GM18861 (cell line): ENCODE measurements around the gene CCZ1.
"Not testable (repeated sequence)": the region's sequence is repeated elsewhere in the genome, so short reads cannot be mapped to it uniquely, and the experiment has no call there.

Source experiments
- ATAC-seq: cut with Tn5 transposase; IDR thresholded peaks from one replicate; pipeline ENCODE4 v1.9.1; 2021; ENCODE audit not compliant: unreplicated experiment

CCZ1 gene

DNA sequence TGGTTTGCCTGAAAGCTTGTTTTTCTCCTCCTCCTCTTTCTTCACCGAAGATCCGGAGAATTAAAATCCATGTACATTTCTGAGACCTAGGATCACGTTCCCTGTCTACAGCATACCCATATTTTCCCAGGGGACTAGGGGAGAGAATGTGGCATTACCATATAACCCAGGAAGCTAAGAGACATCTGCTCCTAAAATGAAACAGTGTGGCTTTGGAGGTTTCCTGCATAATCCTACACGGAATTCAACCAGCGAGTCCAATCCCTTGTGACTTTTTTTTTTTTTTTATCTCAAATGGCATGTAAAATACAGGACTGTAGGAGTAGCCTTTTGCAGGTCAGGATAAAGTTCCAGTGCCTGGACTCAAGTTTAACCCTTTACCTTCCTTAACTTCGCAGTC lies 10.3 kb downstream of the CCZ1 start:
- not testable (repeated sequence) for ATAC-seq

DNA sequence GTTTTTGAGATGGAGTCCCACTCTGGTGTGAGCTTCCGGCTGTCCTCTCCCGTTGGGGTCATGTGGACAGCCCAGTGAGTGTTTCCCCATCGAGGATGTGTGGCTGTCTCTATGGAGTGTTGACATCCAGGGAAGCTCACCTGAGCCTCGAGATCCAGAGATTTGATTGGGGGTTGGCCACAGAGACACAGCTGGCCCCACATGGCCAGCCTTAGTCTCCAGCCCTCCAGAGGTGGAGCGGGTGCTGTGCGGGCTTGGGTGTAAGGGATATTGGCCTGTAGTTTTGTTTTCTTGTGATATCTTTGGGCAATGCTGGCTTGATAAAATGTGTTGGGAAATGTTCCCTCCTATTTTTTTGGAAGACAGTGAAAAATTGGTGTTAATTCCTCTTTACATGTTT lies 18.0 kb downstream of the CCZ1 start:
- ATAC-seq = not testable (repeated sequence)

DNA sequence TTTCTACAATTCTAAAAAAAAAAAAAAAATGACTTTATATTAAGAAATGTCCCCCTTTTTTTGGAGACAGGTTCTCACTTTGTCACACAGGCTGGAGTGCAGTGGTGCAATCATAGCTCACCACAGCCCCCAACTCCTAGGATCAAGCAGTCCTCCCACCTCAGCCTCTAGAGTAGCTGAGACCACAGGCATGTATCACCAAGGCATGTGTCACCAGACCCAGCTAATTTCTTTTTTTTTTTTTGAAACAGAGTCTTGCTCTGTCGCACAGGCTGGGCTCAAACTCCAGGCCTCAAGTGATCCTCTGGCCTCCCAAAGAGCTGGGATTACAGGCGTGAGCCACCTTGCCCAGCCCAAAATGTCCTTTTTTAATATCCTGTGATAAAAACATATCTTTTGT lies 25.6 kb downstream of the CCZ1 start:
- not testable (repeated sequence) for ATAC-seq

DNA sequence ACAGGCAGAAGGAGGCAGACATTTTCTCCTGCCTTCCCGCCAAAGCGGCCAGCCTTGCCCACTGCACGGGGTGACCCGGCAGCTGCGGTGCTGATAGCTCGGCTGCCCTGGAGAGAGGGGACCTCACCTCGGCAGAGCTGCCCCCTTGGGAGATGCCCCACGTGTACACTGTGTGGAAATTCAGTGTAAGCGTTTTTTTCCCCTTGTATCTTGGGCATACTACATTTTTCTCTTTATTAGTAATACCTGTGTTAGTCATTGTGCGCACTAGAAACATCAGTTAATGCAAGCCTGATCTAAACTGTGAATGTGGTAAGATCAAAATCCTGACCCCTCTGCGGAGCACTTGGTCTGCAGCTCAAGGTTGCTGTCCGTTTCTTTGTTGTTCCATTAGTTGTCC lies 26.1 kb downstream of the CCZ1 start:
- ATAC-seq = not testable (repeated sequence)

DNA sequence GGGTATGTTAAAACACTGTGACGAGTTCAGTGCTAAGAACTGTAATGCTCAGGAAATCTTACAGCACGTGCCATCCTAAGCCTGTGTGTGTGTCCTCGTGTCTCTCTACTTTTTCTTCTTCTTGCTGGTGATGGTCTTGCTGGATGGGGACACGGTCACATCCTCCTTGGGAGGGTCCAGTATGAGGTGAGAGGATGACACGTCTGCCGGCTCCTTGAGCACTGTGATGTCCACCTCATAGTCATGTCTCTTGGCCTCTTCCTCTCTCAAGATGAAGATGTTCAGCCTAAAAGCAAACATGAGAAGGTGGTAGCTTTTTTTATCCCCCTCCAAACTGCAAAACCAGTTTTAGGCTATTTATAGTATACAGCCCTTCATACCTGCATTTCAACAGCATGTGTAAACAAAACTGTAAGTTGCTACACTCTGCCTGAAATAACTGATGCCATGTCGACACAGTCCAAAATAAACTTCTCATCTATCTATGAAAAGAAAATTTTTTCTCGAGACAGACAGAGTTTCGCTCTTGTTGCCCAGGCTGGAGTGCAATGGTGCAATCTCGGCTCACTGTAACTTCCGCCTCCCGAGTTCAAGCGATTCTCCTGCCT lies 27.8 kb downstream of the CCZ1 start:
- not testable (repeated sequence) for ATAC-seq

DNA sequence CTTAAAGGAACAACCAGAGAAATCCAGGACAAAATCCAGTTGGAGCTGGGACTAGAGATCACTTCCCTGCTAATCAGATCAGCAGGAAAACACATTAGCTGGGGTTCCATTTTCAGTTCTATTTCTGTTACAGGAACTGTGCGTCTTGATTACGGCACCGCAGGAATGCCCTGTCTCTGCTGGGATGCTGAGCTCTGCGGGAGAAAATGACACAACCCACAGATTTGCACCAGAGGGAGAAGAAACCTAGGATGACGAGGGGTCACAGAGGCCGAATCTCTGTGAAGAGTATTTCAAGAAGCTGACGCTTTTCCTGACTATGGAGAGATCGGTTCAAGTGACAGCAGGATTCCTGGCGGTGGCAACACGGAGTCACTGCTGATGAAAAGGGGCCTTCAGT lies 31.8 kb downstream of the CCZ1 start:
- not testable (repeated sequence) for ATAC-seq

DNA sequence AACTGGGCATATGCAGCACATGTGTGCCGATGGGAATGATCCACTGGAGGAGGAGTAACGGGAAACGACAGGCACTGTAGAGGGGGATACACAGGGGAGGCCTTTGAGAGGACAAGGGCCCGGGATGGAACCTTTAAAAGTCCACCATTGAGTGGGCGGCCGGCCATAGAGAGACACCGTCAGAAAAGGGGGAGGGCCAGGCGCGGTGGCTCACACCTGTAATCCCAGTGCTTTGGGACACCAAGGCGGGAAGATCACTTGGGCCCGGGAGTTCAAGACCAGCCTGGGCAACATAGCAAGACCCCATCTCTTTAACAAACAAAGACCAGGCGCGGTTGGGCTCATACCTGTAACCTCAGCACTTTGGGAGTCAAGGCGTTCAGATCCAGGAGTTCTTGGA lies 32.7 kb downstream of the CCZ1 start:
- not testable (repeated sequence) for ATAC-seq

DNA sequence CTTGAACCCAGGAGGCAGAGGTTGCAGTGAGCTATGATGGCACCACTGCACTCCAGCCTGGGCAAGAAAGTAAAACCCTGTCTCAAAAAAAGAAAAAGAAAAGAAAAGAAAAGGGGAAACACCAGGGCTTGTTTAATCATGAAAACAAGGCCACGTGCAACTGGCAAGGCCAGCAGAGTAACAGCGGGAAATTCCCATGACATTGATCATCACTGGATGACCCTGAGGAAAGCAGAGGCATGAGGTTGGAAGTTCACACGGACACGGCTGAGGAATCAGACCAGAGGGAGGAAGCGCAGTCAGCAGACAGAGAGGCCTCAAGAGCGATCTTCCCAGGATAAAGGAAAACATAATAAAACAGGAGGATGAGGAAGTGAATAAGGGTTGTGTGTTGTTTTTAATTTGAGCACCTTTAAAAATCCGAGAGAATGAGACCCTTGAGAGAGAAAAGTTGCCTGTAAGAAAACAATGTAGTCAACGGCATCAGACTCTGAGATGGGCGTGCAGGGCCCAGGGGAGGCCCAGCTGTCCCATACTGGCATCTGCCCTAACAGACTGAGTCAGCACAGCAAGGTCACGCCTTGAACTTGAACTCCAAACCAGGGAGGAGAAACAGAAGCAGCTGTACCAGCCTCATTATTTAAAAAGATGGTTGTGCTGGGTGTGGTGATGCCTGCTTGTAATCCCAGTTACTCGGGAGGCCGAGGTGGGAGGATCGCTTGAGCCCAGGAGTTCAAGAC lies 33.5 kb downstream of the CCZ1 start:
- ATAC-seq = not testable (repeated sequence)

DNA sequence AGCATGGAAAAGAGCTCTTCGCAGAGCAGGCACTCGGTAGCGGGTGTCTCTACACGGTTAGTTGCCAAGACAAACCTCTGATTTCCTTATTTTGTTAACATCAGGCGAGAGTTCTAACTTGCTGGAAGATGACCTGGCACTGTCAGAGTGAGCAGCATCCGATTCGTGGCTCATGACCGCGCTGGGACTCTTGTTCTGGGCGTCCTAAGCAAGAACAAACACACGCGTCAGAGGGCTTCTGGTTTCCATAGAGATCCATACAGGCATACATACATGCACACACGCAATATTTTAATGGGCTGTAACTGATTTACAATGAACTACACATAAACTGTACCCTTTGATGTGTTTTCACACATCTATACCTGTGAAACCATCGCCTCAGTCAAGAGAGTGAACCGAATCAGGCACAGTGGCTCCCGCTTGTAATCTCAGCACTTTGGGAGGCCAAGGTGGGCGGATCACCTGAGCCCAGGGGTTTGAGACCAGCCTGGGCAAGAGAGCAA lies 36.5 kb downstream of the CCZ1 start:
- not testable (repeated sequence) for ATAC-seq

DNA sequence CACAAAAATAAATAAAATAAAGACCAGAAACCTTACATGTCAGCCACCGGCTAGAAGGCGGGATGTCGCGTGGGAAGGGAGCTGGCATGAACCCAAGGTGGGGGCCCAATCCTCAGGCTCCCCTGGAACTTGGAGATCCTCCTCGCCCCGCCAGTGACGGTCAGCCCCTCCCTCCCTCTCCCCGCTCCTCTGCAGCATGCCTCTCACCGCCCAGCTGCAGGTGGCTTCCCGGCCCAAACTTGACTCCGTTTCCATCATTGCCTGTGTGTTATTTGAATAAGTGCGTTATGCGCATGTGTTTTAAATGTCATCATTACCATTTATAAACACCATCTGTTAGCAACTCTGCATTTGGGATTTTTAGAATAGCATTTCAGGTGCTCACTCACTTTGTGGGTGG lies 64.7 kb downstream of the CCZ1 start:
- ATAC-seq = not testable (repeated sequence)

DNA sequence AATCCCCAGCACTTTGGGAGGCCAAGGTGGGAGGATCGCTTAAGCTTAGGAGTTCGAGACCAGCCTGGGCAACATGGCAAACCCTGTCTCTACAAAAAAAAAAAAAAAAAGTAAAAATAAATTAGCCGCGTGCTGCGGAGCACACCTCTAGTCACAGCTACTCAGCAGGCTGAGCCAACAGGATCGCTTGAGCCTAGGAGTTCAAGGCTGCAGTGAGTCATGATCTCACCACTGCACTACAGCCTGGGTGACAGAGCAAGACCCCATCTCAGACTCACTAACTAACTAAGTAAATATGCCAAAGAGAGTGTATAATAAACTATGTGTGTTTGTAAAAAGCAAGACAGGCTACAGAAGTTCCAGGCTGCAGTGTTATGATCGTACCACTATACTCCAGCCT lies 65.3 kb downstream of the CCZ1 start:
- ATAC-seq = not testable (repeated sequence)

DNA sequence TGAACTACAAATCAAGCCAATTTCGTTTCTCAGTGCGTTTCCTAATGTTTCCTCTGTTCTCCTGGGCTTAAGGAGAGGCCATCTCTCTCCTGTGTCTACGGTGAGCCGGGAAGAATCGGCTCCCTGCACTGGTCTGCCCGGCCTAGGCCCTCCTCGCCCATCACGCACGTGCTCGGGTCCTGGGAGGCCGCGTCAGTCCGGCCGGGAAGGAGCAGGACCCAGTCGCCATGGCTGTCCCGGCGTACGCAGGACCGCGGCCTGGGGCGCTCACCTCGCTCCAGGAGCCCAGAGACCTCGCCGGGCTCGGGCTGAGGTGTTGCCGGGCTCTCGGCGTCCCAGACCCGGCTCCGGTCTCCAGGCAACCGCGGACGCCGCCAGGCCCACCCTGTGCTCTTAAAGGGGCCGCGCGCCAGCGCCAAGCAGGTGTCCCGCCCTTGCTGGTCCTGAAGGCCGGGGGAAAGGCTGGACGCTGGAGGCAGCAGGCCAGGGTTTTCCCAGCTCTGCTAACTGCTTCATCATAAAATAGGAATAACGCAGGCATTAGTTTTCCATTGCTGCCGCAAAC lies 71.9 kb downstream of the CCZ1 start, which contains the start of gene RSPH10B:
Gene RSPH10B, minus strand, starts transcription at position 343 of the 565 bp plus-strand sequence. CDS start 3,573 bp downstream, outside the sequence.
- not testable (repeated sequence) for ATAC-seq

DNA sequence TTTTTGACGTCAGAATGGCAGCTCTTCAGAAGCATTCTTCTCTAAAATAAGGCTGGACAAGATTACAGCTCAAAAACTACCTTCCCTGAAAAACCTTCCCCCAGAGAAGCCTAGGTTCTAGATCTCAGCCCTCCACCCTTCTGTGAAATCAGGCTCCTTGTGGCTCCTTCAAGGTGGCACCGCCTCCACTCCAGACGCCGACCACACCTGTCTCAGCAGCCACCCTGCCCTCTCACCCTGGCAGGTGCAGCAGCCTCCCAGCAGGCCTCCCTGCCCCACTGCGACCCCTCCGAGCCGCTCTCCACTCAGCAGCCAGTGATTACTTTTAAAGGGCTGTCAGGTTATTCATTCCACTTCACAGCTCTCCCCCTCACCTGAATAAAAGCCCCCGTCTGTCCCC lies 75.0 kb downstream of the CCZ1 start:
- ATAC-seq = not testable (repeated sequence)
